ENCODE measurements around the gene GDF10.

GRCh38 chr10:47321521-47322195, 21.7 kb downstream of the GDF10 start:
- TF ChIP-seq CTCF (IDR thresholded peaks at IDR 0.05; ENCODE audit: insufficient read depth, low read length) (no peak), SPI1 (IDR thresholded peaks at IDR 0.05; ENCODE audit: borderline replicate concordance, low read depth) (no peak), GABPA (IDR thresholded peaks at IDR 0.05; ENCODE audit: low read depth) (no peak), REST (IDR thresholded peaks at IDR 0.05; ENCODE audit: insufficient replicate concordance, low read depth) (no peak)

Measured in HL-60 (cell line).